ENCODE results near the gene LRP1B. TPM values are rescaled to one million over a fixed set of nuclear protein-coding genes. Genes with fewer than 3 reads are reported as not detected.
A peak's percentile ranks its signal among the peaks of the same experiment; 100 is the strongest.

Gene LRP1B
- total and polyA plus RNA-seq, 2 donors from 2014 or later = 0.69 to 1.2 TPM

GRCh38 chr2:140580532-140581151 is 1550.2 kb downstream of the LRP1B start:
- Histone ChIP-seq H3K27me3 (ENCODE audit: control insufficient read depth, insufficient read depth, low read length) (no peaks in the 10 kb centered on the region), H3K9me3 (ENCODE audit: control insufficient read depth in 2 of 3, insufficient read depth in 1 of 3, low read length in 3 of 3) (no peaks in the 10 kb centered on the region), H3K4me1 (ENCODE audit: control insufficient read depth in 2 of 3, insufficient read depth in 2 of 3, low read depth in 1 of 3, low read length in 3 of 3) (no peaks in the 10 kb centered on the region), H3K4me3 (ENCODE audit: low read length in 3 of 3) (no peak overlapping the region), H3K36me3 (ENCODE audit: control insufficient read depth in 2 of 3, insufficient read depth in 3 of 3, low read length in 3 of 3) (no peaks in the 10 kb centered on the region), H3K27ac (ENCODE audit: low read depth in 2 of 2, low read length in 2 of 2) (no peak overlapping the region), H3K9ac (ENCODE audit: low read length in 3 of 3) (no peak overlapping the region)
- DNase-seq = peak in 2 of 5 donors; percentile 14 to 24
- TF ChIP-seq CTCF (IDR thresholded peaks at IDR 0.05; ENCODE audit: borderline replicate concordance, extremely low read depth, insufficient read depth) = no peak
- FAIRE-seq = no peak
- intact Hi-C loops (cut with DNase I) = no loop called here

- H3K27ac ChIP-seq (ENCODE audit: low read depth in 2 of 2, low read length in 2 of 2) = no peak overlapping the region
- DNase-seq (no peak), FAIRE-seq (no peak)
- no peak for TF ChIP-seq CTCF (IDR thresholded peaks at IDR 0.05; ENCODE audit: borderline replicate concordance, extremely low read depth, insufficient read depth)
- no peaks in the 10 kb centered on the region for H3K4me1 ChIP-seq (ENCODE audit: control insufficient read depth in 2 of 3, insufficient read depth in 2 of 3, low read depth in 1 of 3, low read length in 3 of 3)
- intact Hi-C loops (cut with DNase I) = no loop called here
- H3K9ac ChIP-seq (ENCODE audit: low read length in 3 of 3) = no peak overlapping the region
- no peaks in the 10 kb centered on the region for H3K36me3 ChIP-seq (ENCODE audit: control insufficient read depth in 2 of 3, insufficient read depth in 3 of 3, low read length in 3 of 3)
- H3K4me3 ChIP-seq (ENCODE audit: low read length in 3 of 3) = no peak overlapping the region
- H3K27me3 ChIP-seq (ENCODE audit: control insufficient read depth, insufficient read depth, low read length) = no peaks in the 10 kb centered on the region
- no peaks in the 10 kb centered on the region for H3K9me3 ChIP-seq (ENCODE audit: control insufficient read depth in 2 of 3, insufficient read depth in 1 of 3, low read length in 3 of 3)
Measured at GRCh38 chr2:140577453-140577852, 1553.4 kb downstream of the LRP1B start.

- Histone ChIP-seq H3K9me3 (ENCODE audit: control insufficient read depth in 2 of 3, insufficient read depth in 1 of 3, low read length in 3 of 3) (no peaks in the 10 kb centered on the region), H3K36me3 (ENCODE audit: control insufficient read depth in 2 of 3, insufficient read depth in 3 of 3, low read length in 3 of 3) (no peaks in the 10 kb centered on the region), H3K9ac (ENCODE audit: low read length in 3 of 3) (no peak overlapping the region), H3K27ac (ENCODE audit: low read depth in 2 of 2, low read length in 2 of 2) (no peak overlapping the region), H3K4me1 (ENCODE audit: control insufficient read depth in 2 of 3, insufficient read depth in 2 of 3, low read depth in 1 of 3, low read length in 3 of 3) (no peaks in the 10 kb centered on the region), H3K4me3 (ENCODE audit: low read length in 3 of 3) (no peak overlapping the region), H3K27me3 (ENCODE audit: control insufficient read depth, insufficient read depth, low read length) (no peaks in the 10 kb centered on the region)
- FAIRE-seq = no peak
- intact Hi-C loops (cut with DNase I) = no loop called here
- no peak for TF ChIP-seq CTCF (IDR thresholded peaks at IDR 0.05; ENCODE audit: borderline replicate concordance, extremely low read depth, insufficient read depth)
- DNase-seq = no peak
Measured at GRCh38 chr2:140567734-140568133, 1563.1 kb downstream of the LRP1B start.

GRCh38 chr2:140565756-140566155 is 1565.1 kb downstream of the LRP1B start:
- FAIRE-seq (no peak), DNase-seq (no peak)
- H3K9ac ChIP-seq (ENCODE audit: low read length in 3 of 3) = no peak overlapping the region
- no peak for TF ChIP-seq CTCF (IDR thresholded peaks at IDR 0.05; ENCODE audit: borderline replicate concordance, extremely low read depth, insufficient read depth)
- no peaks in the 10 kb centered on the region for H3K9me3 ChIP-seq (ENCODE audit: control insufficient read depth in 2 of 3, insufficient read depth in 1 of 3, low read length in 3 of 3)
- no peaks in the 10 kb centered on the region for H3K27me3 ChIP-seq (ENCODE audit: control insufficient read depth, insufficient read depth, low read length)
- intact Hi-C loops (cut with DNase I) = no loop called here
- no peaks in the 10 kb centered on the region for H3K4me1 ChIP-seq (ENCODE audit: control insufficient read depth in 2 of 3, insufficient read depth in 2 of 3, low read depth in 1 of 3, low read length in 3 of 3)
- no peak overlapping the region for H3K27ac ChIP-seq (ENCODE audit: low read depth in 2 of 2, low read length in 2 of 2)
- H3K36me3 ChIP-seq (ENCODE audit: control insufficient read depth in 2 of 3, insufficient read depth in 3 of 3, low read length in 3 of 3) = no peaks in the 10 kb centered on the region
- no peak overlapping the region for H3K4me3 ChIP-seq (ENCODE audit: low read length in 3 of 3)
